Measurements from ENCODE around the gene ITGA1. TPM values are rescaled to one million over a fixed set of nuclear protein-coding genes. Genes with fewer than 3 reads are reported as not detected.
"Not testable (repeated sequence)": the region's sequence is repeated elsewhere in the genome, so short reads cannot be mapped to it uniquely, and the experiment has no call there.

ITGA1 gene
- total RNA-seq, 2 donors from 2014 or later = 129 to 136 TPM

- peaks cover 2% of the 10 kb centered on the region for H3K36me3 Mint-ChIP-seq
- peaks cover 4 to 35% of the 10 kb centered on the region in 2 donors for H3K27me3 Mint-ChIP-seq
- H3K4me1 Mint-ChIP-seq (ENCODE audit: low read depth in 2 of 2) = no peaks in the 10 kb centered on the region
- H3K9me3 Mint-ChIP-seq = peaks cover 2% of the 10 kb centered on the region
- H3K4me3 Mint-ChIP-seq = no peak overlapping the region
- DNase-seq (ENCODE audit: low spot score) (no peak), ATAC-seq (no peak)
- H3K27ac Mint-ChIP-seq = no peak overlapping the region
Observed at GRCh38 chr5:52963636-52964035, 175.9 kb downstream of the ITGA1 start.

GRCh38 chr5:52964138-52964537 is 176.4 kb downstream of the ITGA1 start:
- ATAC-seq (peak in 1 of 2 donors; percentile 36), DNase-seq (ENCODE audit: low spot score) (no peak)
- Mint-ChIP-seq H3K36me3 (peaks cover 6% of the 10 kb centered on the region), H3K27me3 (peaks cover 4 to 40% of the 10 kb centered on the region in 2 donors), H3K4me1 (ENCODE audit: low read depth in 2 of 2) (no peaks in the 10 kb centered on the region), H3K9me3 (peaks cover 6% of the 10 kb centered on the region), H3K4me3 (no peak overlapping the region), H3K27ac (no peak overlapping the region)

GRCh38 chr5:52976157-52976556 is 188.4 kb downstream of the ITGA1 start:
- not testable (repeated sequence) for H3K27ac Mint-ChIP-seq, ATAC-seq

DNA sequence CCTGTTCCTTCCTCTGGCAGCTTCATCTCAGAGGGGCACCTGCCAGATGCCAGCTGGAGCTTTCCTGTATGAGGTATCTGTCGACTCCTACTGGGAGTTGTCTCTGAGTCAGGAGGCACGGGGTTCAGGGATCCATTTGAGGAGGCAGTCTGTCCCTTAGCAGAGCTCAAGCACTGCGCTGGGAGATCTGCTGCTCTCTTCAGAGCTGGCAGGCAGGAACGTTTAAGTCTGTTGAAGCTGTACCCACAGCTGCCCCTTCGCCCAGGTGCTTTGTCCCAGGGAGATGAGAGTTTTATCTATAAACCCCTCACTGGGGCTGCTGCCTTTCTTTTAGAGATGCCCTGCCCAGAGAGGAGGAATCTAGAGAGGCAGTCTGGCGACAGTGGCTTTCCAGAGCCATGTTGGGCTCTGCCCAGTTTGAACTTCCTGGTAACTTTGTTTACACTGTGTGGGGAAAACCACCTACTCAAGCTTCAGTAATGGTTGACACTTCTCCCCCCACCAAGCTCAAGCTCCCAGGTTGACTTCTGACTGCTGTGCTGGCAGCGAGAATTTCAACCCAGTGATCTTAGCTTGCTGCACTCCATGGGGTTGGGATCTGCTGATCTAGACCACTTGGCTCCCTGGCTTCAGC is 189.7 kb downstream of the ITGA1 start:
- no peak for ATAC-seq
- Mint-ChIP-seq H3K4me3 (no peak overlapping the region), H3K36me3 (peaks cover 4% of the 10 kb centered on the region), H3K27me3 (peaks cover 15 to 41% of the 10 kb centered on the region in 2 donors), H3K4me1 (ENCODE audit: low read depth in 2 of 2) (no peaks in the 10 kb centered on the region), H3K27ac (no peak overlapping the region), H3K9me3 (peaks cover 4% of the 10 kb centered on the region)
- no peak for DNase-seq (ENCODE audit: low spot score)

More at GRCh38 chr5:52976157-52976556, 188.4 kb downstream of the ITGA1 start:
- H3K9me3 Mint-ChIP-seq; H3K4me1 Mint-ChIP-seq (ENCODE audit: low read depth in 2 of 2); H3K36me3 Mint-ChIP-seq; DNase-seq (ENCODE audit: low spot score); H3K4me3 Mint-ChIP-seq: not testable (repeated sequence)
- peaks cover 12 to 40% of the 10 kb centered on the region in 2 donors for H3K27me3 Mint-ChIP-seq

- H3K27me3 Mint-ChIP-seq = peaks cover 34 to 37% of the 10 kb centered on the region in 2 donors
- H3K4me1 Mint-ChIP-seq (ENCODE audit: low read depth in 2 of 2) = no peaks in the 10 kb centered on the region
- no peak overlapping the region for H3K4me3 Mint-ChIP-seq
- DNase-seq (ENCODE audit: low spot score) = no peak
- H3K36me3 Mint-ChIP-seq = peaks cover 4% of the 10 kb centered on the region
- H3K27ac Mint-ChIP-seq = no peak overlapping the region
- H3K9me3 Mint-ChIP-seq = no peaks in the 10 kb centered on the region
- ATAC-seq = no peak
Observed at GRCh38 chr5:52981507-52981906, 193.8 kb downstream of the ITGA1 start.

DNA sequence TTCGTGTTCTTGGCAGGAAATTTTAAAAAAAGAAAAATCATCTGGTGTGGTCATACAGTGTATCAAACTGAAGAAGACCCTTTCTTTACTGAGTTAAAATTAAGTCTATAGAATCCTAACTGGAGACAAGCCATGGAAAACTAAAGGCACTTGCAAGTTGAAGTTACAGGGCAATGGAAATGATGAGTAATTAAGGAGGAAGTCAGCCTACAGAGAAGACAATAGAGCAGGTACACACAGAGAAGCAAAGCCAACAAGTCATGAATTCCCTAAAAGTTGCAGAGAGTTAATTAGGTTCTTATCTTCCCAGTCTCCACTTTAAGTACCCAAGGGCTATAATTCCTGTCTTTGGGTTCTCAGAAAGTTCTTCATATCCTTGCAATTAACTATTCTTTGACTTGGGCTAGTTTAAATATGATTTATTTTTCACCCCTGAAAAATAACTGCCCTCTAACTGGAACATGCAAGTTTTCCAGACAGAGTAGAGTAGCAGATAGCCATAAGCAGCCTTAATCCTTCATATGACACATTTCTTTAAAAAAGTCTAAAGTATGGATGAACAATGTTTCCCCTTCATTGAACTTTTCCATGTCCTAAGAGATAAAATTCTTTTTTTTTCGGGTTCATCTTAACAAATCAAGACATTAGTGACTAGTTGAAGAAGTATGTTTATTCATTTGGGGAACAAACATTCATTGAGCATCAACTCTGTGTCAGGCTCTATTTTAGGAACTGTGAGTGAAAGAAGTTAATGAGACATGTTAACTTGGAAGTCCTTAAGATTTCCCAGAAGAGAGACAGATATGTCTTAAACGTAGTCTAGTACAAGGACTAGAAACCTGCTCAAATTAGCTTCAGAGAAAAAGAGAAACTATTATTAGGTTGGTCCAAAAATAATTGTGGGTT is 196.3 kb downstream of the ITGA1 start:
- ATAC-seq = no peak
- H3K4me1 Mint-ChIP-seq (ENCODE audit: low read depth in 2 of 2) = peaks cover 3 to 5% of the 10 kb centered on the region in 2 donors

GRCh38 chr5:52985306-52985705 is 197.6 kb downstream of the ITGA1 start:
- ATAC-seq (no peak), DNase-seq (ENCODE audit: low spot score) (no peak)
- no peak overlapping the region for H3K27ac Mint-ChIP-seq
- no peaks in the 10 kb centered on the region for H3K9me3 Mint-ChIP-seq
- H3K27me3 Mint-ChIP-seq = peaks cover 46 to 48% of the 10 kb centered on the region in 2 donors
- H3K36me3 Mint-ChIP-seq = no peaks in the 10 kb centered on the region
- H3K4me1 Mint-ChIP-seq (ENCODE audit: low read depth in 2 of 2) = peaks cover 3 to 5% of the 10 kb centered on the region in 2 donors
- H3K4me3 Mint-ChIP-seq = no peak overlapping the region

More for the DNA sequence above, 196.3 kb downstream of the ITGA1 start:
- peaks cover 4% of the 10 kb centered on the region for H3K36me3 Mint-ChIP-seq
- peaks cover 47 to 51% of the 10 kb centered on the region in 2 donors for H3K27me3 Mint-ChIP-seq
- no peak for DNase-seq (ENCODE audit: low spot score)
- no peak overlapping the region for H3K4me3 Mint-ChIP-seq
- H3K27ac Mint-ChIP-seq = no peak overlapping the region
- no peaks in the 10 kb centered on the region for H3K9me3 Mint-ChIP-seq

- ATAC-seq = no peak
Observed at GRCh38 chr5:52987711-52988331, 200.1 kb downstream of the ITGA1 start.

GRCh38 chr5:52988335-52989024 is 200.8 kb downstream of the ITGA1 start:
- Mint-ChIP-seq H3K4me1 (ENCODE audit: low read depth in 2 of 2) (peaks cover 3 to 5% of the 10 kb centered on the region in 2 donors), H3K9me3 (no peaks in the 10 kb centered on the region), H3K4me3 (peak overlapping the region; percentile 66), H3K36me3 (no peaks in the 10 kb centered on the region), H3K27ac (no peak overlapping the region), H3K27me3 (peaks cover 44 to 52% of the 10 kb centered on the region in 2 donors)
- DNase-seq (ENCODE audit: low spot score) (no peak), ATAC-seq (peak; percentile 33 to 47)

More at GRCh38 chr5:52987711-52988331, 200.1 kb downstream of the ITGA1 start:
- no peaks in the 10 kb centered on the region for H3K9me3 Mint-ChIP-seq
- H3K4me3 Mint-ChIP-seq = no peak overlapping the region
- H3K27ac Mint-ChIP-seq = no peak overlapping the region
- H3K36me3 Mint-ChIP-seq = no peaks in the 10 kb centered on the region
- H3K4me1 Mint-ChIP-seq (ENCODE audit: low read depth in 2 of 2) = peaks cover 3 to 5% of the 10 kb centered on the region in 2 donors
- H3K27me3 Mint-ChIP-seq = peaks cover 48 to 50% of the 10 kb centered on the region in 2 donors
- DNase-seq (ENCODE audit: low spot score) = no peak

- no peak for DNase-seq (ENCODE audit: low spot score)
- Mint-ChIP-seq H3K9me3 (no peaks in the 10 kb centered on the region), H3K36me3 (no peaks in the 10 kb centered on the region), H3K4me1 (ENCODE audit: low read depth in 2 of 2) (peaks cover 3 to 5% of the 10 kb centered on the region in 2 donors), H3K27me3 (peaks cover 44 to 55% of the 10 kb centered on the region in 2 donors), H3K27ac (no peak within 1 kb of the TSS), H3K4me3 (peak within 1 kb of the TSS; percentile 66)
- ATAC-seq = peak; percentile 80 to 83
Observed at GRCh38 chr5:52989025-52989780, 201.5 kb downstream of the ITGA1 start, which contains the start of gene ITGA2. ITGA2 (plus strand) TSS chr5:52989352; CDS start chr5:52989469, 117 bp downstream.

- H3K36me3 Mint-ChIP-seq = no peaks in the 10 kb centered on the region
- peak overlapping the region; percentile 59 for H3K4me3 Mint-ChIP-seq
- no peaks in the 10 kb centered on the region for H3K9me3 Mint-ChIP-seq
- peaks cover 41 to 55% of the 10 kb centered on the region in 2 donors for H3K27me3 Mint-ChIP-seq
- peak; percentile 28 to 33 for ATAC-seq
- no peak overlapping the region for H3K27ac Mint-ChIP-seq
- DNase-seq (ENCODE audit: low spot score) = no peak
- peaks cover 3 to 5% of the 10 kb centered on the region in 2 donors for H3K4me1 Mint-ChIP-seq (ENCODE audit: low read depth in 2 of 2)
Observed at GRCh38 chr5:52989781-52990527, 202.2 kb downstream of the ITGA1 start.

DNA sequence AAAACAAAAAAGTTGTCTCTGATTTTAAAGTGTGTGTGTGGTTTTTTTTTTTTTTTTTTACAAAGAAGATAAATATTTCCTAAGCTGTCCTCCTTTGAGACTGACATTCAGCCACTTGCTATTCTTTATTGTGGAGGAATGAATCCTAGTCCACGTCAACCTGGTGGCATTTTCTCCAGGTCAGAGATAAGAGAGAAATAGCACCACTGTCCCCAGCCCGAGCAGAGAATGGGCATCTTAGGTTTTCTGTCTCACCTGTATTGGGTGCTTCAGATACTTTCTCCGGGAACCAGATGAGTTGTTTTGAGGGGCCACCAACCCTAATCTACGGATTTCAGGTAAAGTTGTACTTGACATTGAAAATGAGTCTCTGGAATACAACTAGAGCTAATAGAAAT is 202.8 kb downstream of the ITGA1 start:
- peaks cover 38 to 54% of the 10 kb centered on the region in 2 donors for H3K27me3 Mint-ChIP-seq
- no peaks in the 10 kb centered on the region for H3K36me3 Mint-ChIP-seq
- no peak overlapping the region for H3K4me3 Mint-ChIP-seq
- H3K27ac Mint-ChIP-seq = no peak overlapping the region
- no peak for DNase-seq (ENCODE audit: low spot score)
- H3K4me1 Mint-ChIP-seq (ENCODE audit: low read depth in 2 of 2) = peaks cover 3 to 5% of the 10 kb centered on the region in 2 donors
- H3K9me3 Mint-ChIP-seq = no peaks in the 10 kb centered on the region
- ATAC-seq = no peak
